ENCODE measurements around the gene PPP1R12C. TPM values are rescaled to one million over a fixed set of nuclear protein-coding genes. Genes with fewer than 3 reads are reported as not detected.

PPP1R12C gene
- total RNA-seq, 3 donors from 2014 or later = 68.3 to 148 (median 91.7) TPM

DNA sequence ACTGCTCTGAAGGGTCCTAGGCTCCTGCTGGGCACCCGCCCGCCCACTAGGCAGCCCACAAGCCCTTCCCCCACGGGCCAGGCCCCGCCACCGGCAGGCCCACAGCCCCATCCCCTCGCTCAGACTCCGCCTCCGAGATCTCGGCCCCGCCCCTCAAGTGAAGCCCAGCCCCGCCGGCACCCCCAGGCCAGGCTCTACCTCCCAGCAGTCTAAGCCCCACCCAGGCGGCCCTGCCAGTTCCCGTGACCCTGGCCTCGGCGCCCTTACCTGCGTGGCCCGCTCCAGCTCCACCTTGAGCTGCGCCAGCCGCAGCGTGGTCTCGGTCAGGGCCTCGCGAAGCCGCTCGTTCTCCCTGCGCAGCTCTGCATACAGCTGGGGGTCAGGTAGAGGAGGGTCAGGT, 25.5 kb downstream of the PPP1R12C start:
- Histone ChIP-seq H3K4me3 (no peak overlapping the region), H3K36me3 (peaks cover 6% of the 10 kb centered on the region), H3K4me1 (no peaks in the 10 kb centered on the region), H3K27ac (no peak overlapping the region), H3K27me3 (no peaks in the 10 kb centered on the region), H3K9me3 (no peaks in the 10 kb centered on the region)
- DNase-seq (ENCODE audit: low spot score in 2 of 2) = no peak
- intact Hi-C loops (cut with DNase I; ENCODE audit: low total_unique reads) = no loop called here
- TF ChIP-seq, protein P1, sequence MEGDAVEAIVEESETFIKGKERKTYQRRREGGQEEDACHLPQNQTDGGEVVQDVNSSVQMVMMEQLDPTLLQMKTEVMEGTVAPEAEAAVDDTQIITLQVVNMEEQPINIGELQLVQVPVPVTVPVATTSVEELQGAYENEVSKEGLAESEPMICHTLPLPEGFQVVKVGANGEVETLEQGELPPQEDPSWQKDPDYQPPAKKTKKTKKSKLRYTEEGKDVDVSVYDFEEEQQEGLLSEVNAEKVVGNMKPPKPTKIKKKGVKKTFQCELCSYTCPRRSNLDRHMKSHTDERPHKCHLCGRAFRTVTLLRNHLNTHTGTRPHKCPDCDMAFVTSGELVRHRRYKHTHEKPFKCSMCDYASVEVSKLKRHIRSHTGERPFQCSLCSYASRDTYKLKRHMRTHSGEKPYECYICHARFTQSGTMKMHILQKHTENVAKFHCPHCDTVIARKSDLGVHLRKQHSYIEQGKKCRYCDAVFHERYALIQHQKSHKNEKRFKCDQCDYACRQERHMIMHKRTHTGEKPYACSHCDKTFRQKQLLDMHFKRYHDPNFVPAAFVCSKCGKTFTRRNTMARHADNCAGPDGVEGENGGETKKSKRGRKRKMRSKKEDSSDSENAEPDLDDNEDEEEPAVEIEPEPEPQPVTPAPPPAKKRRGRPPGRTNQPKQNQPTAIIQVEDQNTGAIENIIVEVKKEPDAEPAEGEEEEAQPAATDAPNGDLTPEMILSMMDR (IDR thresholded peaks at IDR 0.05) = no peak
- TF ChIP-seq POLR2AphosphoS5 (IDR thresholded peaks at IDR 0.05) (no peak), POLR2A (IDR thresholded peaks at IDR 0.05) (no peak)

DNA sequence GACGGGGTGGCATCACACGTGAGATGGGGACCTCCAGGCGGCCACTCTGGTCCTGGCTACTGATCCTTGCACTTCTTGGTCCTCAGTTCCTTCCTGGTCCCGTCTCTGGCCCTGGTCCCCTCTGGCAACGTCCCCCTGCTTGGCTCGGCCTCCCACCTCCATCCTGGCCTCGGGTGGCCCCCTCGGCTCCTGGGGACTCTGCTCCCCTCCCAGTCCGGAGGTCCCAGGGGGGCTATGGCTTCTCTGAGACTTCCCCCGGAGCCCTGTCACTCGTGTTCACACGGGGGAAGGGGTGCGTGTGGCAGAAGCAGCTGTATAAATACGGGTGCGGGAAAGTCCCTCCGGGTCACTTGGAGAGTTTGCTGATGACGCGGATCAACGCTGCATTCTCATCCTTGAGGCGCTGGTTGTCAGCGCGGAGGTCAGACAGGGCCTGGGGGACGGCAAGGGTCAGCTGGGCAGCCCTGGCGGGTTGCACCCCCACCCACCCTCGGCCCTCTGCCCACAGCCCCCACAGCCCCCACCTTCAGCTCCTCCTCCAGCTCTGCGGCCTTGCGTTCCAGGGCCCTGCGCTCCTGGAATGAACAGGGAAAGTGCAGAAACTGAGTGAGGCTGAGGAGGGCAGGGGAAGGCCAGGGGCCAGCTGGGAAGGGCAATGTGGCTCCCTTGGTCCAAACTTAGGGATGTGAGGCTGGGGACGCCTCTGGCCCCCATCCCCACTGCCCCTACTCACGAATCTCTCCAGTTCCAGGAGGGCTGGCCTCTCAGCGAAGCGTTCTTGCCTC, 26.1 kb downstream of the PPP1R12C start:
- no peak for TF ChIP-seq POLR2AphosphoS5 (IDR thresholded peaks at IDR 0.05)
- TF ChIP-seq POLR2A (IDR thresholded peaks at IDR 0.05) = no peak
- TF ChIP-seq, protein P1 (IDR thresholded peaks at IDR 0.05) = no peak
- no peak overlapping the region for H3K27ac ChIP-seq

DNA sequence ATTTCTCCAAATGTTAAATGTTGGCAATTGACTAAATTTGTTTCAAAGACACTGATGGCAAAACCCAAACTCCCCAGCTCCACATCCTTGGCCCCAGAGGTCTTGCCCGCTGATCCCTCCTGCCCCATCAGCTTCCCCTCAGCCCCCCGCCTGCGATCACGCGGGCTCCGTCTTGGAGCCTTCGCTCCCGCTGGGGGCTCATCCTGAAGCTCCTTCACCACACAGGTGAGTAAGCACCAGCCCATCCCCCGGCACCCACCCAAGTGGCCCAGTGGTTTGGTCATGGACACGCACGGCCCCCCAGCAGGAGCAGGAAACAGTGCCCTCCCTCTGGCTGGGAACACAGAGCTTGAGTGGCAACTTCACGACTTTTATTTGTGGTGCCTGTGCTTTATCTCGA, 26.9 kb downstream of the PPP1R12C start:
- H3K27ac ChIP-seq = no peak overlapping the region
- TF ChIP-seq POLR2A (IDR thresholded peaks at IDR 0.05) (no peak), POLR2AphosphoS5 (IDR thresholded peaks at IDR 0.05) (no peak)
- TF ChIP-seq, protein P1 (IDR thresholded peaks at IDR 0.05) = no peak
- H3K9me3 ChIP-seq = no peaks in the 10 kb centered on the region
- no peak for DNase-seq (ENCODE audit: low spot score in 2 of 2)
- no peak overlapping the region for H3K4me3 ChIP-seq
- H3K4me1 ChIP-seq = peaks cover 0 to 6% of the 10 kb centered on the region in 2 donors
- peaks cover 6% of the 10 kb centered on the region for H3K36me3 ChIP-seq
- intact Hi-C loops (cut with DNase I; ENCODE audit: low total_unique reads) = no loop called here
- H3K27me3 ChIP-seq = no peaks in the 10 kb centered on the region

More for the DNA sequence above, 26.1 kb downstream of the PPP1R12C start:
- no peaks in the 10 kb centered on the region for H3K27me3 ChIP-seq
- no peak overlapping the region for H3K4me3 ChIP-seq
- H3K36me3 ChIP-seq = peaks cover 6% of the 10 kb centered on the region
- no peaks in the 10 kb centered on the region for H3K9me3 ChIP-seq
- intact Hi-C loops (cut with DNase I; ENCODE audit: low total_unique reads) = no loop called here
- H3K4me1 ChIP-seq = peaks cover 0 to 4% of the 10 kb centered on the region in 2 donors
- no peak for DNase-seq (ENCODE audit: low spot score in 2 of 2)

DNA sequence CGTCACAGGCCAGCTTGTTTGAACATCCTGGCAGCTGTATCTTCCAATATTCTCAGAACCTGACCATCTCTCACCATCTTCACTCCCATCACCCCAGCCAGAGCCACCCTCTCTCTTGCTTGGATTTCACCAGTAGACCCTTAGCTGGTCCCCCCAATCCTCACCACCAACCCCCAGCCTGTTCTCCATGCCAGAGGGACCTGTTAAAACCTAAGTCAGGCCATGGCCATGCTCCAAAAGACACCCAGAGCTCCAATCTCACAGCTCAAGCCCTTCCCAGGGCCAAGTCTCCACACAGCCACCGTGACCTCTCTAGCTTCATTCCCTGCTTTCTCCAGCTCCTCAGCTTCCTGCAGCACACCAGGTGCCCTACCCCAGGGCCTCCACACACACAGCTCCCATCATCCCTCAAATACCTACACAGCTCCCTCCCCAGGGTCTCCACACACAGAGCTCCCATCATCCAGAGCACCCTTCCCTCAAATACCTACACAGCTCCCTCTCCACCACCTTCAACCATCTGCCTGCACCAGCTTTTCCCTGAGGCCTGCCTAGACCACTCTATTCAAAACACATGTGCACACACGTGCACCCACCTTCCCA, 28.0 kb downstream of the PPP1R12C start:
- Histone ChIP-seq H3K4me3 (no peak overlapping the region), H3K36me3 (peaks cover 6% of the 10 kb centered on the region), H3K4me1 (peaks cover 0 to 6% of the 10 kb centered on the region in 2 donors), H3K27ac (no peak overlapping the region), H3K9me3 (no peaks in the 10 kb centered on the region), H3K27me3 (no peaks in the 10 kb centered on the region)
- intact Hi-C loops (cut with DNase I; ENCODE audit: low total_unique reads) = no loop called here
- TF ChIP-seq POLR2A (IDR thresholded peaks at IDR 0.05) (no peak), POLR2AphosphoS5 (IDR thresholded peaks at IDR 0.05) (no peak)
- TF ChIP-seq, protein P1 (IDR thresholded peaks at IDR 0.05) = no peak
- DNase-seq (ENCODE audit: low spot score in 2 of 2) = no peak

All from breast epithelium (tissue), 4 donors.